ENCODE data around the gene ANKEF1. TPM values are rescaled to one million over a fixed set of nuclear protein-coding genes. Genes with fewer than 3 reads are reported as not detected.
A peak's percentile ranks its signal among the peaks of the same experiment; 100 is the strongest.
"Not testable (repeated sequence)": the region's sequence is repeated elsewhere in the genome, so short reads cannot be mapped to it uniquely, and the experiment has no call there.

Gene ANKEF1
- 0.69 TPM for polyA plus RNA-seq (2013, experiment 1 of 2; ENCODE audit: insufficient read length)
- 0.64 TPM for polyA plus RNA-seq (2013, experiment 2 of 2; ENCODE audit: insufficient read length)

- peak; percentile 56 for DNase-seq
Observed at GRCh38 chr20:10034717-10035571, at the start of gene ANKEF1. Gene ANKEF1 (plus strand): TSS chr20:10034987. CDS start chr20:10038302, 3,315 bp downstream.

- no peak for DNase-seq
Observed at GRCh38 chr20:9985281-9985680, 49.5 kb upstream of the ANKEF1 start.

- no peak for DNase-seq
Observed at GRCh38 chr20:9985773-9986172, 49.0 kb upstream of the ANKEF1 start.

GRCh38 chr20:9989066-9989724 is 45.6 kb upstream of the ANKEF1 start:
- peak; percentile 78 for DNase-seq

- DNase-seq, result no peak
Observed at GRCh38 chr20:9993137-9993536, 41.6 kb upstream of the ANKEF1 start.

- DNase-seq, result no peak
Observed at GRCh38 chr20:9994676-9995075, 40.1 kb upstream of the ANKEF1 start.

GRCh38 chr20:9995510-9996272 is 39.1 kb upstream of the ANKEF1 start:
- no peak for DNase-seq

- DNase-seq, result peak; percentile 8
Observed at GRCh38 chr20:9996944-9997343, 37.8 kb upstream of the ANKEF1 start.

GRCh38 chr20:9999645-10000044 is 35.1 kb upstream of the ANKEF1 start:
- peak; percentile 5 for DNase-seq

GRCh38 chr20:10002866-10003265 is 31.9 kb upstream of the ANKEF1 start:
- no peak for DNase-seq

GRCh38 chr20:10004900-10005299 is 29.9 kb upstream of the ANKEF1 start:
- no peak for DNase-seq

GRCh38 chr20:10005885-10006284 is 28.9 kb upstream of the ANKEF1 start:
- no peak for DNase-seq

- DNase-seq, result no peak
Observed at GRCh38 chr20:10006447-10007090, 28.2 kb upstream of the ANKEF1 start.

GRCh38 chr20:10007158-10007557 is 27.6 kb upstream of the ANKEF1 start:
- DNase-seq, result no peak

- DNase-seq, result no peak
Observed at GRCh38 chr20:10007747-10008146, 27.0 kb upstream of the ANKEF1 start.

- DNase-seq, result no peak
Observed at GRCh38 chr20:10012464-10012863, 22.3 kb upstream of the ANKEF1 start.

- no peak for DNase-seq
Observed at GRCh38 chr20:10014431-10014830, 20.4 kb upstream of the ANKEF1 start.

GRCh38 chr20:10020937-10021336 is 13.8 kb upstream of the ANKEF1 start:
- DNase-seq, result no peak

GRCh38 chr20:10022625-10023024 is 12.2 kb upstream of the ANKEF1 start:
- no peak for DNase-seq

- no peak for DNase-seq
Observed at GRCh38 chr20:10023911-10024310, 10.9 kb upstream of the ANKEF1 start.

- not testable (repeated sequence) for DNase-seq
Observed at GRCh38 chr20:10031451-10032215, 3.2 kb upstream of the ANKEF1 start.

GRCh38 chr20:10032269-10032668 is 2.5 kb upstream of the ANKEF1 start:
- not testable (repeated sequence) for DNase-seq

Data from fibroblast of skin of back (primary cell).